Lower leg skin (tissue), 4 donors: ENCODE measurements around the gene FAM107B. TPM values are rescaled to one million over a fixed set of nuclear protein-coding genes. Genes with fewer than 3 reads are reported as not detected.
"Not testable (repeated sequence)": the region's sequence is repeated elsewhere in the genome, so short reads cannot be mapped to it uniquely, and the experiment has no call there.

ENCODE experiments used
- DNase-seq, 2 donors: peaks; one replicate each; pipeline ENCODE4 v3.0.0-alpha.2; 2019; ENCODE audit warnings: low spot score in 2 of 2
- H3K4me3 ChIP-seq: fragments of 200-600 bp; sonication (generic); 2 replicates; pipeline ENCODE4 v1.5.1; 2017; ENCODE audit warnings: mild to moderate bottlenecking, low read depth; ENCODE audit not compliant: poor library complexity, severe bottlenecking
- CTCF ChIP-seq, 3 donors: fragments of 450-650 bp; IDR thresholded peaks; one replicate each; pipeline ENCODE4 v1.5.1; 2016; ENCODE audit warnings: antibody characterized with exemption in 3 of 3, mild to moderate bottlenecking in 3 of 3, moderate library complexity in 2 of 3
- POLR2A ChIP-seq, 2 donors: fragments of 450-650 bp; IDR thresholded peaks; one replicate each; pipeline ENCODE4 v1.6.1; 2016 to 2017; ENCODE audit warnings: antibody characterized with exemption in 2 of 2, mild to moderate bottlenecking in 1 of 2, moderate library complexity in 1 of 2
- WGBS, 2 donors: methylation state at CpG; one replicate each; pipeline ENCODE4 v1.1.5; 2018; 5-methylcytosine and 5-hydroxymethylcytosine counted together
- intact Hi-C: fragments of 100-400 bp; cut with DNase I; formaldehyde crosslinking; loops from one replicate; pipeline ENCODE4 v1.15.0; 2023; ENCODE audit warnings: low total_unique reads
- total RNA-seq, 4 donors: library from RNA; depleted of rRNA; stranded (reverse); fragments of >200 nt; gene quantifications; one replicate each; pipeline ENCODE4 v1.1.0, GENCODE V29; 2016

Gene FAM107B
- total RNA-seq, 4 donors from 2014 or later, result 28.3 to 52.7 (median 31.0) TPM

- intact Hi-C loops, result no loop called here
- WGBS, 2 donors, result 88 to 89% methylated on average over 5 of the region's 5 CpGs
- TF ChIP-seq CTCF (IDR thresholded peaks at IDR 0.05), result no peak
- TF ChIP-seq POLR2A (IDR thresholded peaks at IDR 0.05), result no peak
- no peak for DNase-seq
- no peak overlapping the region for H3K4me3 ChIP-seq
These were observed 61.7 kb downstream of the FAM107B start for GRCh38 chr10:14712991-14713424.

GRCh38 chr10:14709344-14709743 lies 65.4 kb downstream of the FAM107B start:
- DNase-seq, H3K4me3 ChIP-seq, intact Hi-C loops: not testable (repeated sequence)
- 84 to 87% methylated on average over 3 of the region's 3 CpGs for WGBS, 2 donors

GRCh38 chr10:14707481-14707880 lies 67.2 kb downstream of the FAM107B start:
- DNase-seq, result no peak
- TF ChIP-seq POLR2A (IDR thresholded peaks at IDR 0.05), result no peak
- no peak for TF ChIP-seq CTCF (IDR thresholded peaks at IDR 0.05)
- 70% methylated on average over 4 of the region's 4 CpGs for WGBS, 2 donors
- intact Hi-C loops, result no loop called here
- H3K4me3 ChIP-seq, result no peak overlapping the region

- TF ChIP-seq CTCF (IDR thresholded peaks at IDR 0.05), result no peak
- no peak for TF ChIP-seq POLR2A (IDR thresholded peaks at IDR 0.05)
- intact Hi-C loops, result no loop called here
- H3K4me3 ChIP-seq, result no peak overlapping the region
- DNase-seq, result no peak
- WGBS, 2 donors, result 66 to 81% methylated on average over 5 of the region's 5 CpGs
These were observed 69.0 kb downstream of the FAM107B start for GRCh38 chr10:14705548-14706230.

- WGBS, 2 donors, result 64 to 73% methylated on average over 3 of the region's 3 CpGs
- no peak overlapping the region for H3K4me3 ChIP-seq
- TF ChIP-seq POLR2A (IDR thresholded peaks at IDR 0.05), result no peak
- no peak for TF ChIP-seq CTCF (IDR thresholded peaks at IDR 0.05)
- intact Hi-C loops, result no loop called here
- DNase-seq, result no peak
These were observed 71.1 kb downstream of the FAM107B start for GRCh38 chr10:14703631-14704001.

- WGBS, 2 donors, result 79 to 84% methylated on average over 7 of the region's 7 CpGs
- no peak overlapping the region for H3K4me3 ChIP-seq
- DNase-seq, result no peak
- TF ChIP-seq POLR2A (IDR thresholded peaks at IDR 0.05), result no peak
- TF ChIP-seq CTCF (IDR thresholded peaks at IDR 0.05), result no peak
- intact Hi-C loops, result no loop called here
These were observed 73.2 kb downstream of the FAM107B start for GRCh38 chr10:14701466-14701865.
